ENCODE results near the gene TPI1.
A peak's percentile ranks its signal among the peaks of the same experiment; 100 is the strongest.

TPI1 gene

DNA sequence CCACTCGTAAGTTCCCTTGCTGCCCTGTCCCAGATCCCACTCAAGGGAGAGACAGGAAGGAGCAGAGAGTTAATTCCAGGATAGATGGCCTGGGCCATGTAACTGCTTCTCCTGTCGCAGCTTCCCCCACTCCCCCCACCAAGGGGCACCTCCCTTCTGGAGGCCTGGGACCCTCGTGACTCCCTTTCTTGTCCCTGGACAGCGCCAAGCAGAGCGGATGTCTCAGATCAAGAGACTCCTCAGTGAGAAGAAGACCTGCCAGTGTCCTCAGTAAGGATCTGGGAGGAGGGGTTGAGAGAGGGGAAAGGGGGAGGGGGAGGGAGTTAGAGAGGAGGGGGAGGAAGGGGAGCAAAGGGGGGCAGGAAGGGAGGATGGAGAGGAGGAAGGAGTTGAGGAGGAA lies 48.7 kb upstream of the TPI1 start:
- ATAC-seq, result no peak
- TF ChIP-seq OSR1 (CRISPR knock-in tag; IDR thresholded peaks at IDR 0.05) (no peak), ZFP3 (CRISPR knock-in tag; IDR thresholded peaks at IDR 0.05) (no peak), TCF4 (CRISPR knock-in tag; IDR thresholded peaks at IDR 0.05; ENCODE audit: borderline replicate concordance) (no peak), ARNTL (CRISPR knock-in tag; IDR thresholded peaks at IDR 0.05; ENCODE audit: borderline replicate concordance, low read depth) (no peak), ESRRG (CRISPR knock-in tag; IDR thresholded peaks at IDR 0.05) (no peak), ZFP30 (CRISPR knock-in tag; IDR thresholded peaks at IDR 0.05) (no peak), ZNF565 (CRISPR knock-in tag; conservative IDR thresholded peaks at IDR 0.05; ENCODE audit: low read depth) (no peak), ZNF70 (CRISPR knock-in tag; IDR thresholded peaks at IDR 0.05) (no peak), BACH2 (CRISPR knock-in tag; IDR thresholded peaks at IDR 0.05; ENCODE audit: borderline replicate concordance) (no peak), TOX (CRISPR knock-in tag; IDR thresholded peaks at IDR 0.05; ENCODE audit: borderline replicate concordance) (no peak), ISL1 (CRISPR knock-in tag; IDR thresholded peaks at IDR 0.05) (no peak), ZC3H10 (CRISPR knock-in tag; IDR thresholded peaks at IDR 0.05) (no peak), GLIS3 (CRISPR knock-in tag; IDR thresholded peaks at IDR 0.05) (no peak)
- TF ChIP-seq, protein P1, sequence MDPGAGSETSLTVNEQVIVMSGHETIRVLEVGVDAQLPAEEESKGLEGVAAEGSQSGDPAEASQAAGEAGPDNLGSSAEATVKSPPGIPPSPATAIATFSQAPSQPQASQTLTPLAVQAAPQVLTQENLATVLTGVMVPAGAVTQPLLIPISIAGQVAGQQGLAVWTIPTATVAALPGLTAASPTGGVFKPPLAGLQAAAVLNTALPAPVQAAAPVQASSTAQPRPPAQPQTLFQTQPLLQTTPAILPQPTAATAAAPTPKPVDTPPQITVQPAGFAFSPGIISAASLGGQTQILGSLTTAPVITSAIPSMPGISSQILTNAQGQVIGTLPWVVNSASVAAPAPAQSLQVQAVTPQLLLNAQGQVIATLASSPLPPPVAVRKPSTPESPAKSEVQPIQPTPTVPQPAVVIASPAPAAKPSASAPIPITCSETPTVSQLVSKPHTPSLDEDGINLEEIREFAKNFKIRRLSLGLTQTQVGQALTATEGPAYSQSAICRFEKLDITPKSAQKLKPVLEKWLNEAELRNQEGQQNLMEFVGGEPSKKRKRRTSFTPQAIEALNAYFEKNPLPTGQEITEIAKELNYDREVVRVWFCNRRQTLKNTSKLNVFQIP (CRISPR knock-in tag; IDR thresholded peaks at IDR 0.05; ENCODE audit: borderline replicate concordance, low read depth), result no peak
- TF ChIP-seq, protein P2, sequence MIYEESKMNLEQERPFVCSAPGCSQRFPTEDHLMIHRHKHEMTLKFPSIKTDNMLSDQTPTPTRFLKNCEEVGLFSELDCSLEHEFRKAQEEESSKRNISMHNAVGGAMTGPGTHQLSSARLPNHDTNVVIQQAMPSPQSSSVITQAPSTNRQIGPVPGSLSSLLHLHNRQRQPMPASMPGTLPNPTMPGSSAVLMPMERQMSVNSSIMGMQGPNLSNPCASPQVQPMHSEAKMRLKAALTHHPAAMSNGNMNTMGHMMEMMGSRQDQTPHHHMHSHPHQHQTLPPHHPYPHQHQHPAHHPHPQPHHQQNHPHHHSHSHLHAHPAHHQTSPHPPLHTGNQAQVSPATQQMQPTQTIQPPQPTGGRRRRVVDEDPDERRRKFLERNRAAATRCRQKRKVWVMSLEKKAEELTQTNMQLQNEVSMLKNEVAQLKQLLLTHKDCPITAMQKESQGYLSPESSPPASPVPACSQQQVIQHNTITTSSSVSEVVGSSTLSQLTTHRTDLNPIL (CRISPR knock-in tag; IDR thresholded peaks at IDR 0.05; ENCODE audit: low read depth), result no peak
- TF ChIP-seq, protein P3, sequence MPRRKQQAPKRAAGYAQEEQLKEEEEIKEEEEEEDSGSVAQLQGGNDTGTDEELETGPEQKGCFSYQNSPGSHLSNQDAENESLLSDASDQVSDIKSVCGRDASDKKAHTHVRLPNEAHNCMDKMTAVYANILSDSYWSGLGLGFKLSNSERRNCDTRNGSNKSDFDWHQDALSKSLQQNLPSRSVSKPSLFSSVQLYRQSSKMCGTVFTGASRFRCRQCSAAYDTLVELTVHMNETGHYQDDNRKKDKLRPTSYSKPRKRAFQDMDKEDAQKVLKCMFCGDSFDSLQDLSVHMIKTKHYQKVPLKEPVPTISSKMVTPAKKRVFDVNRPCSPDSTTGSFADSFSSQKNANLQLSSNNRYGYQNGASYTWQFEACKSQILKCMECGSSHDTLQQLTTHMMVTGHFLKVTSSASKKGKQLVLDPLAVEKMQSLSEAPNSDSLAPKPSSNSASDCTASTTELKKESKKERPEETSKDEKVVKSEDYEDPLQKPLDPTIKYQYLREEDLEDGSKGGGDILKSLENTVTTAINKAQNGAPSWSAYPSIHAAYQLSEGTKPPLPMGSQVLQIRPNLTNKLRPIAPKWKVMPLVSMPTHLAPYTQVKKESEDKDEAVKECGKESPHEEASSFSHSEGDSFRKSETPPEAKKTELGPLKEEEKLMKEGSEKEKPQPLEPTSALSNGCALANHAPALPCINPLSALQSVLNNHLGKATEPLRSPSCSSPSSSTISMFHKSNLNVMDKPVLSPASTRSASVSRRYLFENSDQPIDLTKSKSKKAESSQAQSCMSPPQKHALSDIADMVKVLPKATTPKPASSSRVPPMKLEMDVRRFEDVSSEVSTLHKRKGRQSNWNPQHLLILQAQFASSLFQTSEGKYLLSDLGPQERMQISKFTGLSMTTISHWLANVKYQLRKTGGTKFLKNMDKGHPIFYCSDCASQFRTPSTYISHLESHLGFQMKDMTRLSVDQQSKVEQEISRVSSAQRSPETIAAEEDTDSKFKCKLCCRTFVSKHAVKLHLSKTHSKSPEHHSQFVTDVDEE (CRISPR knock-in tag; IDR thresholded peaks at IDR 0.05), result no peak

DNA sequence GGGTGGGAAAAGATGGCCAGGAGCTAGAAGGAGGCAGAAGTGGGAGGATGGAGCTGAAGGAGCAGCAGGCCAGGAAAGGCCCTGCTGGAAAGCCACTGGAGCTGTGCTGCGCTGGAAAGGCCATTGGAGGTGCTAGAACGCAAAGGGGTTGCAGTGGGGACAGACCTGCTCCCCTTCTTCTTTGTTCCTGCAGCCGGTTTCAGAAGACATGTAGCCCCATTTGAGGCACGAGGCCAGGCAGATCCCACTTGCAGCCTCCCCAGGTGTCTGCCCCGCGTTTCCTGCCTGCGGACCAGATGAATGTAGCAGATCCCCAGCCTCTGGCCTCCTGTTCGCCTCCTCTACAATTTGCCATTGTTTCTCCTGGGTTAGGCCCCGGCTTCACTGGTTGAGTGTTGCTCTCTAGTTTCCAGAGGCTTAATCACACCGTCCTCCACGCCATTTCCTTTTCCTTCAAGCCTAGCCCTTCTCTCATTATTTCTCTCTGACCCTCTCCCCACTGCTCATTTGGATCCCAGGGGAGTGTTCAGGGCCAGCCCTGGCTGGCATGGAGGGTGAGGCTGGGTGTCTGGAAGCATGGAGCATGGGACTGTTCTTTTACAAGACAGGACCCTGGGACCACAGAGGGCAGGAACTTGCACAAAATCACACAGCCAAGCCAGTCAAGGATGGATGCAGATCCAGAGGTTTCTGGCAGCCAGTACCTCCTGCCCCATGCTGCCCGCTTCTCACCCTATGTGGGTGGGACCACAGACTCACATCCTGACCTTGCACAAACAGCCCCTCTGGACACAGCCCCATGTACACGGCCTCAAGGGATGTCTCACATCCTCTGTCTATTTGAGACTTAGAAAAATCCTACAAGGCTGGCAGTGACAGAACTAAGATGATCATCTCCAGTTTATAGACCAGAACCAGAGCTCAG lies 48.0 kb upstream of the TPI1 start:
- no peak for TF ChIP-seq ZNF8 (CRISPR knock-in tag; IDR thresholded peaks at IDR 0.05)
- no peak for TF ChIP-seq ZFP3 (CRISPR knock-in tag; IDR thresholded peaks at IDR 0.05)
- TF ChIP-seq SNAI2 (CRISPR knock-in tag; IDR thresholded peaks at IDR 0.05), result no peak
- TF ChIP-seq OSR1 (CRISPR knock-in tag; IDR thresholded peaks at IDR 0.05), result no peak
- TF ChIP-seq GLIS3 (CRISPR knock-in tag; IDR thresholded peaks at IDR 0.05), result no peak

DNA sequence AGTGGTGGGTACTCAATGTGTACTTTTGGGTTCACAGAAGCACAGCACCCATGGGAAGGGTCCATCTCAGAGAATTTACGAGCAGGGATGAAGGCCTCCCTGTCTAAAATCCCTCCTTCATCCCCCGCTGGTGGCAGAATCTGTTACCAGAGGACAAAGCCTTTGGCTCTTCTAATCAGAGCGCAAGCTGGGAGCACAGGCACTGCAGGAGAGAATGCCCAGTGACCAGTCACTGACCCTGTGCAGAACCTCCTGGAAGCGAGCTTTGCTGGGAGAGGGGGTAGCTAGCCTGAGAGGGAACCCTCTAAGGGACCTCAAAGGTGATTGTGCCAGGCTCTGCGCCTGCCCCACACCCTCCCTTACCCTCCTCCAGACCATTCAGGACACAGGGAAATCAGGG lies 47.2 kb upstream of the TPI1 start:
- no peak for ATAC-seq
- TF ChIP-seq ZFP3 (CRISPR knock-in tag; IDR thresholded peaks at IDR 0.05), result no peak

More for the DNA sequence above, 48.0 kb upstream of the TPI1 start:
- no peak for ATAC-seq

DNA sequence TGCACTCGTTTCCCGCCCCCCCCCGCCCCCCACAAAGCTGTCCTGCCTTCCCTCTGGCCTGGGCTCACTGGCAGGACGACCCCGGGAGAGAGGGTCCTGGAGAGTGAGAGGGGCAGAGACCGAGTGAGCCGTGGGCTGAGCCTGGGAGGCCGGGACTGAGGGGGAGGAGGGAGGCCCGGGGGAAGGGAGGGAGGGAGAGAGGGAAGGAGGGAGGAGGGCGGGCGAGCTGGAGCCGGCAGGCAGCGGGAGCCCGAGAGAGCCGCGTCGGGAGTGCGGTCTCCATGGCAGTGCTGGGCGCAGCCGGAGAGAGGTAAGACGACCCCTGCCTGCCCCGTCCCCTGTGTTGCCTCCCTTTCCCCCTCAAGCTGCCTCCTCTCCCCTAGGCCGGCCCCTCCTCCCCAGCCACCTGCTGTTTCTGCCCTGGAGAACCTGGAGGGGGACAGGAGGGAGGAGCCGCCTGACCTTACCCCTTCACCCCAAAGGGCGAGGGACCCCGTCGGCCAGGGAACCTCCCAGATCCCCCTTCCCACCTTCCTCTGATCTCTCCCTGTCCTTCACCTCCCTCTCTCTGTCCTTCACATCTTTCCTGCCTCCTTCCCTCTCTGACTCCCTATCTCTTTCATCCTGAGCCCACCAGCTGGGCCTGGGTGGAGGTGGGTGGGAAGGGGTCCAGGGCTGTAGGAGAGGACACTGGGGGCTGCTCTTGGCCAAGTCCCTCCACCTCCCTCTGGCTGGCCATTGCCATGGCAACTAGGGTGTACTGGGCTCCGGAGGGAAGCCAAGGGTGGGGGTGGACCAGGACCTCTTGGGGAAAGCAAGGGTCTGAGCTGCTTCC lies 45.5 kb upstream of the TPI1 start, which contains the start of gene GPR162:
Gene GPR162 (plus strand): TSS at position 231 of the 835 bp plus-strand sequence. CDS start 2,078 bp downstream, outside the sequence.
- no peak for TF ChIP-seq TOX (CRISPR knock-in tag; IDR thresholded peaks at IDR 0.05; ENCODE audit: borderline replicate concordance)
- TF ChIP-seq ESRRG (CRISPR knock-in tag; IDR thresholded peaks at IDR 0.05), result no peak
- no peak for TF ChIP-seq PPARA (CRISPR knock-in tag; IDR thresholded peaks at IDR 0.05; ENCODE audit: borderline replicate concordance)
- TF ChIP-seq ZFP30 (CRISPR knock-in tag; IDR thresholded peaks at IDR 0.05), result no peak
- no peak for TF ChIP-seq ZFP3 (CRISPR knock-in tag; IDR thresholded peaks at IDR 0.05)
- TF ChIP-seq GLIS3 (CRISPR knock-in tag; IDR thresholded peaks at IDR 0.05), result no peak
- no peak for TF ChIP-seq SNAI2 (CRISPR knock-in tag; IDR thresholded peaks at IDR 0.05)
- ATAC-seq, result peak; percentile 66

All from SK-N-SH treated with all-trans-retinoic acid at 6 μM for 48 hours (cell line).